Mesothelial cell of epicardium (in vitro differentiated cells): ENCODE measurements around the gene DOCK2. TPM values are rescaled to one million over a fixed set of nuclear protein-coding genes. Genes with fewer than 3 reads are reported as not detected.

Source experiments
- DNase-seq, 2 experiments: peaks; one replicate each; pipeline ENCODE4 v3.0.0; 2021; ENCODE audit warnings: low spot score in 2 of 2; ENCODE audit not compliant: unreplicated experiment in 2 of 2
- H3K27ac Mint-ChIP-seq: 2 replicates; pipeline ENCODE4 v1.8.0; 2021; ENCODE audit warnings: mixed read lengths
- H3K27me3 Mint-ChIP-seq: 2 replicates; pipeline ENCODE4 v1.8.0; 2021; ENCODE audit warnings: low read depth, mixed read lengths
- H3K36me3 Mint-ChIP-seq: 2 replicates; pipeline ENCODE4 v1.8.0; 2021; ENCODE audit warnings: mixed read lengths
- H3K4me1 Mint-ChIP-seq: 2 replicates; pipeline ENCODE4 v1.8.0; 2021; ENCODE audit warnings: mixed read lengths
- H3K4me3 Mint-ChIP-seq: 2 replicates; pipeline ENCODE4 v1.8.0; 2021; ENCODE audit warnings: mild to moderate bottlenecking, moderate library complexity, mixed read lengths
- H3K9me3 Mint-ChIP-seq: 2 replicates; pipeline ENCODE4 v1.8.0; 2021; ENCODE audit warnings: mixed read lengths
- CTCF ChIP-seq: fragments of 200-600 bp; sonication (generic); IDR thresholded peaks from one replicate; pipeline ENCODE4 v1.5.0; 2021; ENCODE audit warnings: antibody characterized with exemption; ENCODE audit not compliant: unreplicated experiment
- total RNA-seq: library from RNA; stranded (reverse); gene quantifications from 3 replicates; pipeline ENCODE4 v1.2.1, GENCODE V29; 2021

Gene DOCK2
- total RNA-seq, 1 donor from 2014 or later: 0.25 TPM

GRCh38 chr5:170038241-170038640, 401.2 kb downstream of the DOCK2 start:
- H3K4me3 Mint-ChIP-seq: no peak overlapping the region
- DNase-seq: no peak

GRCh38 chr5:170039830-170040229, 402.8 kb downstream of the DOCK2 start:
- Mint-ChIP-seq H3K36me3 (no peaks in the 10 kb centered on the region), H3K27me3 (peaks cover 29% of the 10 kb centered on the region)
- DNase-seq: no peak

More at GRCh38 chr5:170038241-170038640, 401.2 kb downstream of the DOCK2 start:
- H3K9me3 Mint-ChIP-seq: peaks cover 5% of the 10 kb centered on the region
- H3K4me1 Mint-ChIP-seq: no peaks in the 10 kb centered on the region
- H3K36me3 Mint-ChIP-seq: no peaks in the 10 kb centered on the region
- no peak for TF ChIP-seq CTCF
- peaks cover 26% of the 10 kb centered on the region for H3K27me3 Mint-ChIP-seq
- no peak overlapping the region for H3K27ac Mint-ChIP-seq

GRCh38 chr5:170046241-170046640, 409.2 kb downstream of the DOCK2 start:
- Mint-ChIP-seq H3K9me3 (no peaks in the 10 kb centered on the region), H3K4me1 (peaks cover under 1% of the 10 kb centered on the region), H3K4me3 (no peak overlapping the region), H3K36me3 (no peaks in the 10 kb centered on the region), H3K27ac (no peak overlapping the region), H3K27me3 (peaks cover 13% of the 10 kb centered on the region)
- no peak for TF ChIP-seq CTCF
- no peak for DNase-seq

More at GRCh38 chr5:170039830-170040229, 402.8 kb downstream of the DOCK2 start:
- peaks cover 5% of the 10 kb centered on the region for H3K9me3 Mint-ChIP-seq
- no peak overlapping the region for H3K4me3 Mint-ChIP-seq
- H3K4me1 Mint-ChIP-seq: no peaks in the 10 kb centered on the region
- H3K27ac Mint-ChIP-seq: no peak overlapping the region
- TF ChIP-seq CTCF: no peak

GRCh38 chr5:170049713-170050112, 412.6 kb downstream of the DOCK2 start:
- peaks cover 11% of the 10 kb centered on the region for H3K4me1 Mint-ChIP-seq
- no peak overlapping the region for H3K27ac Mint-ChIP-seq
- no peaks in the 10 kb centered on the region for H3K36me3 Mint-ChIP-seq
- H3K9me3 Mint-ChIP-seq: no peaks in the 10 kb centered on the region
- peaks cover under 1% of the 10 kb centered on the region for H3K27me3 Mint-ChIP-seq
- no peak for TF ChIP-seq CTCF
- H3K4me3 Mint-ChIP-seq: no peak overlapping the region
- no peak for DNase-seq

GRCh38 chr5:170053896-170054295, 416.8 kb downstream of the DOCK2 start:
- Mint-ChIP-seq H3K4me3 (no peak overlapping the region), H3K27ac (no peak overlapping the region), H3K4me1 (peaks cover 24% of the 10 kb centered on the region), H3K9me3 (no peaks in the 10 kb centered on the region), H3K36me3 (no peaks in the 10 kb centered on the region), H3K27me3 (no peaks in the 10 kb centered on the region)
- no peak for DNase-seq
- no peak for TF ChIP-seq CTCF

- H3K36me3 Mint-ChIP-seq: no peaks in the 10 kb centered on the region
- no peak for DNase-seq
- H3K4me3 Mint-ChIP-seq: no peak overlapping the region
- TF ChIP-seq CTCF: no peak
- peaks cover 24% of the 10 kb centered on the region for H3K4me1 Mint-ChIP-seq
- H3K27me3 Mint-ChIP-seq: no peaks in the 10 kb centered on the region
- no peak overlapping the region for H3K27ac Mint-ChIP-seq
- H3K9me3 Mint-ChIP-seq: no peaks in the 10 kb centered on the region
These were observed 418.5 kb downstream of the DOCK2 start for GRCh38 chr5:170055606-170056005.
